Measurements from ENCODE around the gene PATZ1. TPM values are rescaled to one million over a fixed set of nuclear protein-coding genes. Genes with fewer than 3 reads are reported as not detected.

Gene PATZ1
- total and polyA plus RNA-seq, 9 of the 15 experiments (the other 6 are each of a cell fraction or from before 2014, with no cell fraction given), result 0.63 to 7.8 (median 4.2) TPM

DNA sequence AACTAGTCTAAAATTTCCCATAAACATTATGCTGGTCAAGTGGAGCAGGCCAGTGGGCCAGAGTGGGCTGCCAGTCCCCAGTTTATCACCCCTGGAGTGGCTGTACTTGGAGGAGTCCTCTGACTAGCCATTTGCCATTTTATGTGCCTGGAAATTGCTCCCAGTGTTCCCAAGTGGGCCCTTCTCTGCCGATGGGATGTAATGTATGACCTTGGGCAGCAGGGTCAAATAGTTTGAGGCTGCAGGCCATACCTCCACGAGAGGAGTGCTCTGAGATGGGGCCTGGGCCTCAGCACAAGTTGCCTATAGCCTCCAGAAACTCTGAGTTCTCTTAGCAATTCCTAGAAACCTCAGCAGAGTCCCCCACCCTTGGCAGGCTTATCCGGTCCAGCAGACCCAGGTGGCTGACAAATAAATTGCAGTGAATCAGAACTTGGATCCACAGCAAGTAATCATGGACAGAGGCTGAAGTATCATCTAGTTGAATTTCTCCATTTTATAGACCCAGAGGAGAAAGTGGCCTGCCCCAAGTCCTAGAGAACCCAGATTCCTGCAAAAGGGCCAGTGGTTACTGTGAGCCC lies 17.8 kb upstream of the PATZ1 start (continued):
- TF ChIP-seq DMBX1 (CRISPR knock-in tag; IDR thresholded peaks at IDR 0.05; ENCODE audit: borderline replicate concordance) (no peak), SMARCE1 (IDR thresholded peaks at IDR 0.05) (no peak), ZNF551 (CRISPR knock-in tag; IDR thresholded peaks at IDR 0.05) (no peak)
- TF ChIP-seq, protein P1, sequence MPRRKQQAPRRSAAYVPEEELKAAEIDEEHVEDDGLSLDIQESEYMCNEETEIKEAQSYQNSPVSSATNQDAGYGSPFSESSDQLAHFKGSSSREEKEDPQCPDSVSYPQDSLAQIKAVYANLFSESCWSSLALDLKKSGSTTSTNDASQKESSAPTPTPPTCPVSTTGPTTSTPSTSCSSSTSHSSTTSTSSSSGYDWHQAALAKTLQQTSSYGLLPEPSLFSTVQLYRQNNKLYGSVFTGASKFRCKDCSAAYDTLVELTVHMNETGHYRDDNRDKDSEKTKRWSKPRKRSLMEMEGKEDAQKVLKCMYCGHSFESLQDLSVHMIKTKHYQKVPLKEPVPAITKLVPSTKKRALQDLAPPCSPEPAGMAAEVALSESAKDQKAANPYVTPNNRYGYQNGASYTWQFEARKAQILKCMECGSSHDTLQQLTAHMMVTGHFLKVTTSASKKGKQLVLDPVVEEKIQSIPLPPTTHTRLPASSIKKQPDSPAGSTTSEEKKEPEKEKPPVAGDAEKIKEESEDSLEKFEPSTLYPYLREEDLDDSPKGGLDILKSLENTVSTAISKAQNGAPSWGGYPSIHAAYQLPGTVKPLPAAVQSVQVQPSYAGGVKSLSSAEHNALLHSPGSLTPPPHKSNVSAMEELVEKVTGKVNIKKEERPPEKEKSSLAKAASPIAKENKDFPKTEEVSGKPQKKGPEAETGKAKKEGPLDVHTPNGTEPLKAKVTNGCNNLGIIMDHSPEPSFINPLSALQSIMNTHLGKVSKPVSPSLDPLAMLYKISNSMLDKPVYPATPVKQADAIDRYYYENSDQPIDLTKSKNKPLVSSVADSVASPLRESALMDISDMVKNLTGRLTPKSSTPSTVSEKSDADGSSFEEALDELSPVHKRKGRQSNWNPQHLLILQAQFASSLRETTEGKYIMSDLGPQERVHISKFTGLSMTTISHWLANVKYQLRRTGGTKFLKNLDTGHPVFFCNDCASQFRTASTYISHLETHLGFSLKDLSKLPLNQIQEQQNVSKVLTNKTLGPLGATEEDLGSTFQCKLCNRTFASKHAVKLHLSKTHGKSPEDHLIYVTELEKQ (CRISPR knock-in tag; IDR thresholded peaks at IDR 0.05), result no peak

DNA sequence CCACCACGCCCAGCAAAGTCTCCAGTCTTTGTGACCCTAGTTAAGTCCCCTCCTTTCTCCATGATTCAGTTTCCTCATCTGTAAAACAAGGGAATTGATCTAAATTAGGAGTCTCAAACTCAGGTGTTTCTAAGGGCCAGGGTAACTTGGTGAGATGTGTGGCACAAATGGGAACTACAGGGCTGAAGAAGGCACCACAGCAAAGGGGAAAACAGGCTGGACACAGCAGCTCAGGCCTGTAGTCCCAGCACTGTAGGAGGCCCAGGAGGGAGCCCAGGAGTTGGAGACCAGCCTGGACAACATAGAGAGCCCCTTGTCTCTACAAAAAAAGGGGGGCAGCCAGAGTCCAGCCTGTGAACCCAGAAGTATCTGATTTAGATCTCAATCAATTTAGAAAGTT lies 15.6 kb upstream of the PATZ1 start:
- no peaks in the 10 kb centered on the region for H3K9me1 ChIP-seq (ENCODE audit: control insufficient read depth, insufficient read depth, low read length)
- H3K27me3 ChIP-seq (ENCODE audit: control insufficient read depth in 2 of 2, insufficient read depth in 2 of 2, low read length in 2 of 2), result no peaks in the 10 kb centered on the region
- H3K36me3 ChIP-seq (ENCODE audit: control insufficient read depth, insufficient read depth, low read length), result no peaks in the 10 kb centered on the region
- DNase-seq (ENCODE audit: extremely low read depth in 1 of 4, low spot score in 3 of 4), result no peak
- ChIA-PET CTCF (ENCODE audit: low intra/inter-chr PET ratio) (no interaction called here), POLR2A (no interaction called here)
- H3K27ac ChIP-seq (ENCODE audit: extremely low read depth, low read depth, low read length), result no peak overlapping the region
- no peaks in the 10 kb centered on the region; a peak in 1 of 5 replicates for H3K4me1 ChIP-seq (replicated peaks in 1 of 2; ENCODE audit: control insufficient read depth in 2 of 2, insufficient read depth in 2 of 2, low read length in 2 of 2)
- no peaks in the 10 kb centered on the region for H4K20me1 ChIP-seq (replicated peaks; ENCODE audit: control insufficient read depth, insufficient read depth, low read length)
- 0% methylated on average over 1 of the region's 1 CpG for WGBS (ENCODE audit: insufficient coverage, low coverage, missing lambda C conversion rate)
- no peaks in the 10 kb centered on the region for H3K79me2 ChIP-seq (ENCODE audit: control insufficient read depth, insufficient read depth, low read length)
- no peak overlapping the region for H3K4me2 ChIP-seq (ENCODE audit: insufficient read depth, low read length)
- no TSS peak for BruUV-seq (replicated peaks)
- H3K4me3 ChIP-seq, result no peak overlapping the region
- ATAC-seq, result no peak
- no peaks in the 10 kb centered on the region for H3K9me3 ChIP-seq (replicated peaks; ENCODE audit: control insufficient read depth, insufficient read depth, low read depth, low read length)
- intact Hi-C loops (cut with micrococcal nuclease) (no loop called here), in situ Hi-C loops (cut with MboI) (no loop called here)
- FAIRE-seq, result no peak
- H2AFZ ChIP-seq (ENCODE audit: low read depth, low read length), result no peak overlapping the region
- no peak overlapping the region for H3K9ac ChIP-seq (ENCODE audit: insufficient read depth in 1 of 2, low read depth in 2 of 2, low read length in 2 of 2)
- TF ChIP-seq TRIM28 (IDR thresholded peaks at IDR 0.05) (no peak), ZBTB1 (CRISPR knock-in tag; IDR thresholded peaks at IDR 0.05; ENCODE audit: borderline replicate concordance, low read depth) (no peak), ZNF324 (CRISPR knock-in tag; IDR thresholded peaks at IDR 0.05) (no peak)
- TF ChIP-seq, protein P2, sequence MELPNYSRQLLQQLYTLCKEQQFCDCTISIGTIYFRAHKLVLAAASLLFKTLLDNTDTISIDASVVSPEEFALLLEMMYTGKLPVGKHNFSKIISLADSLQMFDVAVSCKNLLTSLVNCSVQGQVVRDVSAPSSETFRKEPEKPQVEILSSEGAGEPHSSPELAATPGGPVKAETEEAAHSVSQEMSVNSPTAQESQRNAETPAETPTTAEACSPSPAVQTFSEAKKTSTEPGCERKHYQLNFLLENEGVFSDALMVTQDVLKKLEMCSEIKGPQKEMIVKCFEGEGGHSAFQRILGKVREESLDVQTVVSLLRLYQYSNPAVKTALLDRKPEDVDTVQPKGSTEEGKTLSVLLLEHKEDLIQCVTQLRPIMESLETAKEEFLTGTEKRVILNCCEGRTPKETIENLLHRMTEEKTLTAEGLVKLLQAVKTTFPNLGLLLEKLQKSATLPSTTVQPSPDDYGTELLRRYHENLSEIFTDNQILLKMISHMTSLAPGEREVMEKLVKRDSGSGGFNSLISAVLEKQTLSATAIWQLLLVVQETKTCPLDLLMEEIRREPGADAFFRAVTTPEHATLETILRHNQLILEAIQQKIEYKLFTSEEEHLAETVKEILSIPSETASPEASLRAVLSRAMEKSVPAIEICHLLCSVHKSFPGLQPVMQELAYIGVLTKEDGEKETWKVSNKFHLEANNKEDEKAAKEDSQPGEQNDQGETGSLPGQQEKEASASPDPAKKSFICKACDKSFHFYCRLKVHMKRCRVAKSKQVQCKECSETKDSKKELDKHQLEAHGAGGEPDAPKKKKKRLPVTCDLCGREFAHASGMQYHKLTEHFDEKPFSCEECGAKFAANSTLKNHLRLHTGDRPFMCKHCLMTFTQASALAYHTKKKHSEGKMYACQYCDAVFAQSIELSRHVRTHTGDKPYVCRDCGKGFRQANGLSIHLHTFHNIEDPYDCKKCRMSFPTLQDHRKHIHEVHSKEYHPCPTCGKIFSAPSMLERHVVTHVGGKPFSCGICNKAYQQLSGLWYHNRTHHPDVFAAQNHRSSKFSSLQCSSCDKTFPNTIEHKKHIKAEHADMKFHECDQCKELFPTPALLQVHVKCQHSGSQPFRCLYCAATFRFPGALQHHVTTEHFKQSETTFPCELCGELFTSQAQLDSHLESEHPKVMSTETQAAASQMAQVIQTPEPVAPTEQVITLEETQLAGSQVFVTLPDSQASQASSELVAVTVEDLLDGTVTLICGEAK (IDR thresholded peaks at IDR 0.05), result no peak
- TF ChIP-seq, protein P2 (CRISPR knock-in tag; IDR thresholded peaks at IDR 0.05), result no peak

Measured in K562 (cell line).